Right lobe of liver (tissue), 4 donors: ENCODE measurements around the gene MAP3K3.

Source experiments
- POLR2A ChIP-seq: fragments of 450-650 bp; IDR thresholded peaks from one replicate; pipeline ENCODE4 v1.6.1; 2017; ENCODE audit warnings: antibody characterized with exemption, mild to moderate bottlenecking
- TF ChIP-seq, protein P1 (sequence below), 4 donors: fragments of 200-600 bp in 3 of 4; fragments of 450-650 bp in 1 of 4; IDR thresholded peaks; one replicate each; pipeline versions ENCODE4 v1.5.1 to v1.8.0; 2016 to 2022; ENCODE audit warnings: antibody characterized with exemption in 4 of 4, mild to moderate bottlenecking in 2 of 4
- donor health status: DM: no; HTN: no; CAD: no.
- donor health status: DM: no; HTN: no; CAD: no.
- donor health status: DM: no; HTN: yes; CAD: no.

- TF ChIP-seq, protein P1, sequence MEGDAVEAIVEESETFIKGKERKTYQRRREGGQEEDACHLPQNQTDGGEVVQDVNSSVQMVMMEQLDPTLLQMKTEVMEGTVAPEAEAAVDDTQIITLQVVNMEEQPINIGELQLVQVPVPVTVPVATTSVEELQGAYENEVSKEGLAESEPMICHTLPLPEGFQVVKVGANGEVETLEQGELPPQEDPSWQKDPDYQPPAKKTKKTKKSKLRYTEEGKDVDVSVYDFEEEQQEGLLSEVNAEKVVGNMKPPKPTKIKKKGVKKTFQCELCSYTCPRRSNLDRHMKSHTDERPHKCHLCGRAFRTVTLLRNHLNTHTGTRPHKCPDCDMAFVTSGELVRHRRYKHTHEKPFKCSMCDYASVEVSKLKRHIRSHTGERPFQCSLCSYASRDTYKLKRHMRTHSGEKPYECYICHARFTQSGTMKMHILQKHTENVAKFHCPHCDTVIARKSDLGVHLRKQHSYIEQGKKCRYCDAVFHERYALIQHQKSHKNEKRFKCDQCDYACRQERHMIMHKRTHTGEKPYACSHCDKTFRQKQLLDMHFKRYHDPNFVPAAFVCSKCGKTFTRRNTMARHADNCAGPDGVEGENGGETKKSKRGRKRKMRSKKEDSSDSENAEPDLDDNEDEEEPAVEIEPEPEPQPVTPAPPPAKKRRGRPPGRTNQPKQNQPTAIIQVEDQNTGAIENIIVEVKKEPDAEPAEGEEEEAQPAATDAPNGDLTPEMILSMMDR (IDR thresholded peaks at IDR 0.05): no peak
- no peak for TF ChIP-seq POLR2A
These were observed 94.2 kb downstream of the MAP3K3 start for GRCh38 chr17:63716426-63716825.
